Trophoblast cell (in vitro differentiated cells and primary cell): ENCODE measurements around the gene ZNF157.

ENCODE experiments used
- DNase-seq, 2 donors: peaks; one replicate each; pipeline ENCODE4 v3.0.0-alpha.2; 2016
- H2AFZ ChIP-seq: 2 replicates; pipeline ENCODE4 v1.6.1; 2013; ENCODE audit warnings: low read length, moderate library complexity, mild to moderate bottlenecking; ENCODE audit not compliant: insufficient read depth, poor library complexity
- H2AK5ac ChIP-seq: 2 replicates; pipeline ENCODE4 v1.6.1; 2013; ENCODE audit warnings: mild to moderate bottlenecking, low read length
- H2BK120ac ChIP-seq: 2 replicates; pipeline ENCODE4 v1.6.1; 2013; ENCODE audit warnings: low read length, mild to moderate bottlenecking, moderate library complexity; ENCODE audit not compliant: insufficient read depth, poor library complexity
- H2BK12ac ChIP-seq: 2 replicates; pipeline ENCODE4 v1.6.1; 2013; ENCODE audit warnings: mild to moderate bottlenecking, low read length, moderate library complexity
- H2BK5ac ChIP-seq: 2 replicates; pipeline ENCODE4 v1.6.1; 2013; ENCODE audit warnings: low read length, low read depth, moderate library complexity, mild to moderate bottlenecking; ENCODE audit not compliant: poor library complexity
- H3K14ac ChIP-seq: 2 replicates; pipeline ENCODE4 v1.6.1; 2013; ENCODE audit warnings: mild to moderate bottlenecking, low read length
- H3K18ac ChIP-seq: 2 replicates; pipeline ENCODE4 v1.6.1; 2013; ENCODE audit warnings: mild to moderate bottlenecking, low read length
- H3K23ac ChIP-seq: 2 replicates; pipeline ENCODE4 v1.6.1; 2013; ENCODE audit warnings: low read length
- H3K27ac ChIP-seq: 2 replicates; pipeline ENCODE4 v1.5.1; 2013; ENCODE audit warnings: low read depth, mild to moderate bottlenecking, inconsistent platforms, low read length, moderate library complexity
- H3K27me3 ChIP-seq: 2 replicates; pipeline ENCODE4 v1.6.1; 2013; ENCODE audit warnings: inconsistent platforms, mild to moderate bottlenecking, low read length, moderate library complexity; ENCODE audit not compliant: insufficient read depth
- H3K36me3 ChIP-seq, 2 experiments: 1 replicate in 1 of 2; 2 replicates in 1 of 2; pipeline ENCODE4 v1.6.1; 2013; ENCODE audit warnings: low read length in 2 of 2, mild to moderate bottlenecking in 2 of 2, moderate library complexity in 1 of 2; ENCODE audit not compliant: insufficient read depth in 2 of 2, control insufficient read depth in 1 of 2
- H3K4ac ChIP-seq: 2 replicates; pipeline ENCODE4 v1.6.1; 2013; ENCODE audit warnings: low read depth, mild to moderate bottlenecking, low read length, moderate library complexity
- H3K4me1 ChIP-seq, 2 experiments: 1 replicate in 1 of 2; 2 replicates in 1 of 2; pipeline ENCODE4 v1.6.1; 2013; ENCODE audit warnings: low read length in 2 of 2, mild to moderate bottlenecking in 2 of 2, moderate library complexity in 1 of 2; ENCODE audit not compliant: insufficient read depth in 2 of 2, control insufficient read depth in 1 of 2
- H3K4me2 ChIP-seq: 2 replicates; pipeline ENCODE4 v1.6.1; 2013; ENCODE audit warnings: inconsistent platforms, mild to moderate bottlenecking, low read length, moderate library complexity
- H3K4me3 ChIP-seq: 2 replicates; pipeline ENCODE4 v1.5.1; 2013; ENCODE audit warnings: mild to moderate bottlenecking, low read depth, low read length, inconsistent platforms
- H3K79me1 ChIP-seq: one replicate; pipeline ENCODE4 v1.6.1; 2013; ENCODE audit warnings: low read length
- H3K79me2 ChIP-seq: 2 replicates; pipeline ENCODE4 v1.6.1; 2013; ENCODE audit warnings: low read length, mild to moderate bottlenecking; ENCODE audit not compliant: control insufficient read depth, insufficient read depth, poor library complexity
- H3K9ac ChIP-seq: 2 replicates; pipeline ENCODE4 v1.6.1; 2013; ENCODE audit warnings: mild to moderate bottlenecking, low read length
- H3K9me3 ChIP-seq: 2 replicates; pipeline ENCODE4 v1.6.1; 2013; ENCODE audit warnings: low read depth, mild to moderate bottlenecking, control low read depth, inconsistent platforms, low read length; ENCODE audit not compliant: insufficient read depth
- H4K12ac ChIP-seq: 2 replicates; pipeline ENCODE4 v1.6.1; 2013; ENCODE audit warnings: low read depth, mild to moderate bottlenecking, low read length, moderate library complexity
- H4K8ac ChIP-seq: 2 replicates; pipeline ENCODE4 v1.6.1; 2013; ENCODE audit warnings: low read depth, mild to moderate bottlenecking, low read length, moderate library complexity
- H4K91ac ChIP-seq: one replicate; pipeline ENCODE4 v1.6.1; 2013; ENCODE audit warnings: low read depth, mild to moderate bottlenecking, low read length, moderate library complexity
- WGBS: extraction: QIAGEN DNeasy Blood & Tissue Kit; methylation state at CpG from one replicate; pipeline ENCODE4 v1.1.7; 2013; ENCODE audit warnings: missing lambda C conversion rate; ENCODE audit not compliant: insufficient read length, insufficient coverage; ENCODE audit errors: extremely low coverage; 5-methylcytosine and 5-hydroxymethylcytosine counted together

ZNF157 gene

GRCh38 chrX:47361538-47362511 is 8.6 kb upstream of the ZNF157 start:
- peak overlapping the region; percentile 79 for H4K91ac ChIP-seq
- H3K27ac ChIP-seq: peak overlapping the region; percentile 79
- peak; percentile 52 to 66 for DNase-seq
- no peak overlapping the region for H2BK12ac ChIP-seq
- H3K4ac ChIP-seq: no peak overlapping the region
- peak overlapping the region; percentile 66 for H4K8ac ChIP-seq
- no peak overlapping the region for H3K23ac ChIP-seq
- peak overlapping the region; percentile 32 for H3K18ac ChIP-seq
- no CpG with 5 or more reads among the region's 13 CpGs for WGBS
- H3K14ac ChIP-seq: peak overlapping the region; percentile 84
- no peak overlapping the region for H4K12ac ChIP-seq
- no peak overlapping the region for H3K9ac ChIP-seq
- H3K4me2 ChIP-seq: peak overlapping the region; percentile 50
- no peaks in the 10 kb centered on the region for H3K79me2 ChIP-seq
- no peak overlapping the region for H2AK5ac ChIP-seq
- H2AFZ ChIP-seq: peak overlapping the region; percentile 73
- no peaks in the 10 kb centered on the region for H3K9me3 ChIP-seq
- peaks cover 0 to 2% of the 10 kb centered on the region in 2 experiments for H3K4me1 ChIP-seq
- no peaks in the 10 kb centered on the region for H3K27me3 ChIP-seq
- peaks cover 11% of the 10 kb centered on the region for H3K79me1 ChIP-seq
- peak overlapping the region; percentile 91 for H2BK120ac ChIP-seq
- H2BK5ac ChIP-seq: peak overlapping the region; percentile 94
- peak overlapping the region; percentile 0 for H3K4me3 ChIP-seq
- H3K36me3 ChIP-seq: no peaks in the 10 kb centered on the region

DNA sequence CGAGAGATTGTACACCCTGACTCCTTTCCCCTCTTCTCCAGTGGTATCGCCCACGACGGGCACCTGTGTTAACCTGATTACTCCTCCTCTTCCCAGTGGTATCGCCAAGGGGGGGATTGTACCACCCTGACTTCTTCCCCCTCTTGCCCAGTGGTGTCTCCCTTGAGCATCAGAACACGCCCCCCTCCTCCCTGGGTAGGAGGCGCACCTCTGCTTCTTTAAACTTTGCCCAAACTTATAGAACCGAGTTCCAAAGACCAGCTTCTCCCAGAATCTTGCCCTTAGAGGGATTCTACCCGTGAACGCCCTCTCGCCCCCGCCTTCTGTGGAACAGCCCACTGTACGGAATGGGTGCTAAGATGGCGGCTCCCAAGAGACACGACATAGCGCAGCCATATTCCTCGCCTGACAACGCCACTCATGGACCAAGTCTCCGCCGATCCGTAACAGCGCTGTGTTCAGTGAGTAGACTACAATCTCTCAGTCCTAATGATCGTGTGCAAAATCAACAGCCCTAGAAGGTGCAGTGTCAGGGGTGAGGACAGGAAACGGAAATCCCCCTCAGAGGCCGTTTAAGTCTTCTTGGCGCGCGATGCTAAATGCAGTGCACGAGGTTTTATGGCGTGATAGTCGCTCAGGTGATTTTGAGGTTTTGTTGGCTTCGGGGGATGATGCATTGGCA is 4.2 kb upstream of the ZNF157 start:
- Histone ChIP-seq H3K4me1 (peaks cover 0 to 2% of the 10 kb centered on the region in 2 experiments), H3K4me2 (peak overlapping the region; percentile 69), H3K4me3 (peak overlapping the region; percentile 53), H3K36me3 (no peaks in the 10 kb centered on the region), H3K14ac (no peak overlapping the region), H3K9me3 (no peaks in the 10 kb centered on the region), H2AFZ (peak overlapping the region; percentile 87), H3K79me2 (no peaks in the 10 kb centered on the region), H2AK5ac (no peak overlapping the region), H4K12ac (no peak overlapping the region), H3K27ac (no peak overlapping the region), H3K4ac (no peak overlapping the region), H2BK5ac (peak overlapping the region; percentile 53), H2BK12ac (no peak overlapping the region), H4K91ac (no peak overlapping the region), H3K23ac (no peak overlapping the region), H3K9ac (no peak overlapping the region), H3K79me1 (peaks cover 10% of the 10 kb centered on the region), H2BK120ac (no peak overlapping the region), H4K8ac (peak overlapping the region; percentile 74), H3K27me3 (no peaks in the 10 kb centered on the region), H3K18ac (no peak overlapping the region)
- no CpG with 5 or more reads among the region's 32 CpGs for WGBS
- DNase-seq: peak; percentile 54 to 64

GRCh38 chrX:47373198-47373597 is 2.8 kb downstream of the ZNF157 start:
- no CpG with 5 or more reads among the region's 5 CpGs for WGBS
- Histone ChIP-seq H3K4ac (no peak overlapping the region), H3K4me1 (no peaks in the 10 kb centered on the region), H3K9ac (no peak overlapping the region), H2BK120ac (no peak overlapping the region), H3K79me1 (no peaks in the 10 kb centered on the region), H3K18ac (no peak overlapping the region), H3K27ac (no peak overlapping the region), H4K12ac (no peak overlapping the region), H3K36me3 (no peaks in the 10 kb centered on the region), H4K8ac (no peak overlapping the region), H2BK5ac (no peak overlapping the region), H3K9me3 (no peaks in the 10 kb centered on the region), H2BK12ac (no peak overlapping the region), H2AK5ac (no peak overlapping the region), H3K4me2 (no peak overlapping the region), H3K14ac (no peak overlapping the region), H3K27me3 (no peaks in the 10 kb centered on the region), H3K79me2 (no peaks in the 10 kb centered on the region), H4K91ac (no peak overlapping the region), H3K4me3 (no peak overlapping the region), H3K23ac (no peak overlapping the region), H2AFZ (no peak overlapping the region)
- no peak for DNase-seq

GRCh38 chrX:47380268-47380667 is 9.9 kb downstream of the ZNF157 start:
- Histone ChIP-seq H3K4me3 (no peak overlapping the region), H4K91ac (no peak overlapping the region), H2AK5ac (no peak overlapping the region), H3K23ac (no peak overlapping the region), H3K14ac (no peak overlapping the region), H3K4me2 (no peak overlapping the region), H3K79me2 (no peaks in the 10 kb centered on the region), H3K9me3 (no peaks in the 10 kb centered on the region), H3K18ac (no peak overlapping the region), H2BK5ac (no peak overlapping the region), H3K36me3 (no peaks in the 10 kb centered on the region), H4K12ac (no peak overlapping the region), H3K27ac (no peak overlapping the region), H3K27me3 (no peaks in the 10 kb centered on the region), H3K9ac (no peak overlapping the region), H2AFZ (no peak overlapping the region), H2BK120ac (no peak overlapping the region), H2BK12ac (no peak overlapping the region), H3K4ac (no peak overlapping the region), H3K79me1 (no peaks in the 10 kb centered on the region), H3K4me1 (no peaks in the 10 kb centered on the region), H4K8ac (no peak overlapping the region)
- peak in 1 of 2 donors; percentile 46 for DNase-seq
- WGBS: no CpG with 5 or more reads among the region's 10 CpGs
